ENCODE results near the gene AHNAK. TPM values are rescaled to one million over a fixed set of nuclear protein-coding genes. Genes with fewer than 3 reads are reported as not detected.

AHNAK gene
- total RNA-seq, 1 donor from 2014 or later = 246 TPM

GRCh38 chr11:62400281-62400680, 146.3 kb downstream of the AHNAK start:
- Mint-ChIP-seq H3K9me3 (no peaks in the 10 kb centered on the region), H3K4me1 (peaks cover 9% of the 10 kb centered on the region), H3K4me3 (no peak overlapping the region), H3K36me3 (ENCODE audit: low read depth) (no peaks in the 10 kb centered on the region), H3K27ac (no peak overlapping the region), H3K27me3 (peaks cover 6% of the 10 kb centered on the region)
- CTCF ChIA-PET = interaction anchor here (0.6 kb wide), 1 partner anchor 157 kb away, joined by 3 read pairs; no protein-coding TSS in a partner anchor
- intact Hi-C loops (cut with micrococcal nuclease) = no loop called here
- no peak for DNase-seq
- no peak for ATAC-seq (ENCODE audit: low read depth)
- POLR2A ChIA-PET = no interaction called here
- no peak for TF ChIP-seq CTCF (IDR thresholded peaks at IDR 0.05)

- POLR2A ChIA-PET = no interaction called here
- TF ChIP-seq CTCF (IDR thresholded peaks at IDR 0.05) = no peak
- Mint-ChIP-seq H3K4me3 (no peak overlapping the region), H3K27me3 (peaks cover 6% of the 10 kb centered on the region), H3K36me3 (ENCODE audit: low read depth) (no peaks in the 10 kb centered on the region), H3K9me3 (no peaks in the 10 kb centered on the region), H3K4me1 (peaks cover 9% of the 10 kb centered on the region), H3K27ac (no peak overlapping the region)
- intact Hi-C loops (cut with micrococcal nuclease) = no loop called here
- DNase-seq (no peak), ATAC-seq (ENCODE audit: low read depth) (no peak)
- CTCF ChIA-PET = interaction anchor here (0.6 kb wide), 1 partner anchor 158 kb away, joined by 3 read pairs; no protein-coding TSS in a partner anchor
These were observed 146.7 kb downstream of the AHNAK start for GRCh38 chr11:62399878-62400266.

GRCh38 chr11:62399172-62399877, 147.3 kb downstream of the AHNAK start:
- CTCF ChIA-PET = no interaction called here
- Mint-ChIP-seq H3K9me3 (no peaks in the 10 kb centered on the region), H3K4me3 (no peak overlapping the region), H3K27me3 (peaks cover 6% of the 10 kb centered on the region), H3K36me3 (ENCODE audit: low read depth) (no peaks in the 10 kb centered on the region), H3K27ac (no peak overlapping the region), H3K4me1 (peaks cover 9% of the 10 kb centered on the region)
- ATAC-seq (ENCODE audit: low read depth) = no peak
- TF ChIP-seq CTCF (IDR thresholded peaks at IDR 0.05) = no peak
- POLR2A ChIA-PET = no interaction called here
- no peak for DNase-seq
- intact Hi-C loops (cut with micrococcal nuclease) = no loop called here

GRCh38 chr11:62398011-62398994, 148.3 kb downstream of the AHNAK start:
- Mint-ChIP-seq H3K36me3 (ENCODE audit: low read depth) (no peaks in the 10 kb centered on the region), H3K27ac (no peak overlapping the region), H3K9me3 (no peaks in the 10 kb centered on the region), H3K4me3 (no peak overlapping the region), H3K27me3 (peaks cover 6% of the 10 kb centered on the region), H3K4me1 (peaks cover 9% of the 10 kb centered on the region)
- ChIA-PET POLR2A (no interaction called here), CTCF (no interaction called here)
- no peak for ATAC-seq (ENCODE audit: low read depth)
- no peak for DNase-seq
- intact Hi-C loops (cut with micrococcal nuclease) = no loop called here
- no peak for TF ChIP-seq CTCF (IDR thresholded peaks at IDR 0.05)
